Vagina (tissue), 2 donors: ENCODE measurements around the gene SMURF1. TPM values are rescaled to one million over a fixed set of nuclear protein-coding genes. Genes with fewer than 3 reads are reported as not detected.

ENCODE experiments used
- DNase-seq, 2 donors: peaks; one replicate each; pipeline ENCODE4 v3.0.0-alpha.2; 2017; ENCODE audit errors: extremely low spot score in 2 of 2
- H3K27ac ChIP-seq: fragments of 200-600 bp; sonication (generic); one replicate; pipeline ENCODE4 v1.5.1; 2019
- H3K27me3 ChIP-seq: fragments of 200-600 bp; sonication (generic); one replicate; pipeline ENCODE4 v1.5.1; 2019
- H3K36me3 ChIP-seq, 2 donors: fragments of 200-600 bp; sonication (generic); one replicate each; pipeline ENCODE4 v1.5.1; 2017 to 2019
- H3K4me1 ChIP-seq: fragments of 200-600 bp; sonication (generic); one replicate; pipeline ENCODE4 v1.5.1; 2019
- H3K4me3 ChIP-seq, 2 donors: fragments of 200-600 bp; sonication (generic); 1 replicate in 1 of 2; 2 replicates in 1 of 2; pipeline ENCODE4 v1.5.1; 2016 to 2019
- H3K9me3 ChIP-seq: fragments of 200-600 bp; sonication (generic); one replicate; pipeline ENCODE4 v1.5.1; 2019
- POLR2A ChIP-seq, 2 donors: fragments of 450-650 bp; IDR thresholded peaks; one replicate each; pipeline ENCODE4 v1.6.1; 2017; ENCODE audit warnings: antibody characterized with exemption in 2 of 2, mild to moderate bottlenecking in 2 of 2, moderate library complexity in 2 of 2
- POLR2AphosphoS5 ChIP-seq, 2 donors: sonication (generic); formaldehyde crosslinking; IDR thresholded peaks; one replicate each; pipeline ENCODE4 v1.9.0; 2017; ENCODE audit warnings: antibody characterized with exemption in 2 of 2, mild to moderate bottlenecking in 2 of 2, low read depth in 1 of 2; ENCODE audit not compliant: insufficient read depth in 1 of 2
- intact Hi-C: fragments of 100-400 bp; cut with DNase I; formaldehyde crosslinking; loops from one replicate; pipeline ENCODE4 v1.15.1; 2023
- total RNA-seq: library from RNA; depleted of rRNA; stranded (reverse); fragments of >200 nt; gene quantifications from one replicate; pipeline ENCODE4 v1.2.3, GENCODE V29; 2016
- TF ChIP-seq, protein P1 (sequence below), 3 experiments: fragments of 450-650 bp in 2 of 3; fragments of 200-600 bp in 1 of 3; sonication (generic) in 1 of 3; IDR thresholded peaks; one replicate each; pipeline ENCODE4 v1.5.1; 2017 to 2019; ENCODE audit warnings: antibody characterized with exemption in 3 of 3, mild to moderate bottlenecking in 2 of 3, moderate library complexity in 2 of 3

The SMURF1 gene
- total RNA-seq, 1 donor from 2014 or later = 30.0 TPM

DNA sequence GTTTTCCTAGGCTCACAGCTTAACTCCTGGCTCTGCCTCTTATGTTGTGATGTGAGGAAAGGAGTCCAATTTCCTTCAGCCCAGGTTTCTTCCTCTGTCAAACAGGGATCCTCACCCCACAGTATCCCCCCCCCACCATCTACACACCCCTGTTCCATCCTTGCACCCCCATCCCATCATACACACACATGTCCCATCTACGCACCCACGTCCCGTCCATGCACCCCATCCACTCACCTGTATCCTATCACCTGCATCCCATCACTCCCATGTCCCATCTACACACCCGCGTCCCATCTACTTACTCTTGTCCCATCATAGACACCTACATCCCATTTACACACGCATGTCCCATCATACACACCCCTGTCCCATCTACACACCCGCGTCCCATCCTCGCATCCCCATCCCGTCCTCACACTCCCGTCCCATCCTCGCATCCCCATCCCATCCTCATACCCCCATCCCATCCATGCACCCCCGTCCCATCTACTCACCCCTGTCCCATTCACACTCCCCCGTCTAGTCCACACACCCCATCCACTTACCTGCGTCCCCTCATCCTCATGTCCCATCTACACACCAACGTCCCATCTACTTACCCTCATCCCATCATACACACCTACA, 148.3 kb downstream of the SMURF1 start:
- no peaks in the 10 kb centered on the region for H3K4me1 ChIP-seq
- intact Hi-C loops = no loop called here
- H3K27ac ChIP-seq = no peak overlapping the region
- DNase-seq = no peak
- no peaks in the 10 kb centered on the region for H3K27me3 ChIP-seq
- H3K36me3 ChIP-seq = peaks cover 0 to 83% of the 10 kb centered on the region in 2 donors
- H3K4me3 ChIP-seq = no peak overlapping the region
- no peaks in the 10 kb centered on the region for H3K9me3 ChIP-seq
- TF ChIP-seq, protein P1, sequence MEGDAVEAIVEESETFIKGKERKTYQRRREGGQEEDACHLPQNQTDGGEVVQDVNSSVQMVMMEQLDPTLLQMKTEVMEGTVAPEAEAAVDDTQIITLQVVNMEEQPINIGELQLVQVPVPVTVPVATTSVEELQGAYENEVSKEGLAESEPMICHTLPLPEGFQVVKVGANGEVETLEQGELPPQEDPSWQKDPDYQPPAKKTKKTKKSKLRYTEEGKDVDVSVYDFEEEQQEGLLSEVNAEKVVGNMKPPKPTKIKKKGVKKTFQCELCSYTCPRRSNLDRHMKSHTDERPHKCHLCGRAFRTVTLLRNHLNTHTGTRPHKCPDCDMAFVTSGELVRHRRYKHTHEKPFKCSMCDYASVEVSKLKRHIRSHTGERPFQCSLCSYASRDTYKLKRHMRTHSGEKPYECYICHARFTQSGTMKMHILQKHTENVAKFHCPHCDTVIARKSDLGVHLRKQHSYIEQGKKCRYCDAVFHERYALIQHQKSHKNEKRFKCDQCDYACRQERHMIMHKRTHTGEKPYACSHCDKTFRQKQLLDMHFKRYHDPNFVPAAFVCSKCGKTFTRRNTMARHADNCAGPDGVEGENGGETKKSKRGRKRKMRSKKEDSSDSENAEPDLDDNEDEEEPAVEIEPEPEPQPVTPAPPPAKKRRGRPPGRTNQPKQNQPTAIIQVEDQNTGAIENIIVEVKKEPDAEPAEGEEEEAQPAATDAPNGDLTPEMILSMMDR (IDR thresholded peaks at IDR 0.05) = no peak
- TF ChIP-seq POLR2AphosphoS5 (IDR thresholded peaks at IDR 0.05; ENCODE audit: insufficient read depth in 1 of 2, low read depth in 1 of 2) = no peak
- no peak for TF ChIP-seq POLR2A (IDR thresholded peaks at IDR 0.05)

GRCh38 chr7:98995111-98995510, 148.8 kb downstream of the SMURF1 start:
- no peak overlapping the region for H3K27ac ChIP-seq
- H3K36me3 ChIP-seq = peaks cover 0 to 82% of the 10 kb centered on the region in 2 donors
- TF ChIP-seq POLR2AphosphoS5 (IDR thresholded peaks at IDR 0.05; ENCODE audit: insufficient read depth in 1 of 2, low read depth in 1 of 2) (no peak), POLR2A (IDR thresholded peaks at IDR 0.05) (no peak)
- TF ChIP-seq, protein P1 (IDR thresholded peaks at IDR 0.05) = no peak
- H3K4me1 ChIP-seq = no peaks in the 10 kb centered on the region
- DNase-seq = no peak
- H3K27me3 ChIP-seq = no peaks in the 10 kb centered on the region
- intact Hi-C loops = no loop called here
- no peaks in the 10 kb centered on the region for H3K9me3 ChIP-seq
- H3K4me3 ChIP-seq = no peak overlapping the region

DNA sequence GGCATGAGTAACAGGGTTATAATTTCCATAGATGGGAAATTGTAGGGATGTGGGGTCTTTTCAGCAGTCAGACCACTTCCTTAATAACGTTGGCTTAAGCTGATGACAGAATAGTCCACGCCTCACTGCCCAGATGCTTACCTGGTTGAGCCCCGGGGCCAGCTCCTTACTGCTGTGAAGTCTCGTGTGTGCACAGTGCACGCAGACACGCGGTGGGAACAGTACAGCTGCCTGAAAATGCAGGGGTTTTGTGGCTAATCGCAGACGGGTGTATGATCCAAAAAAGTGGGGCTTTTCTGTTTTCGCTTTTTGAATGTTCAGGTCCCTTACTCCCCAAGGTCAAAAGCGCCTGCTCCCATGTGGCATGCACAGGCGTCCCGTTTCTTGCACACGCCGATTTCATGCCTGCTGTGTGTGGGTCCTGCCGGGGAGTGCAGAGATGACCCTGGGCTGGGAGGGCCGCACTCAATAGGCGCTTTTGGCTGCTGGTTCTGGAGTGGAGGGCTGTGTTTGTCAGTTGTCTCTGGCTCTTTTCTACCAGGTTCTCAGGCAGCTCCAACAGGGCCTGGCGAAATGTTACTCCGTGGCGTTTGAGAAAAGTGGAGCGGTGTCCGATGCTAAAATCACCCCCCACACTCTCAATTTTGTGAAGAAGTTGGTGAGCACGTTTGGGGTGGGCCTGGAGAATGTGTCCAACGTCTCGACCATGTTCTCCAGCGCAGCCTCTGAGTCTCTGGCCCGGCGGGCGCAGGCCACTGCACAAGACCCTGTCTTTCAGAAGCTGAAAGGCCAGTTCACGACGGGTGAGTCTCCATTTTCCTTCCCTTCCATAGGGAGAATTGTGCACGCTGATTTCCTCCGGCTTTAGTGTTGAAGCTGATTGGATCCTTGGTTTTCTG, 149.6 kb downstream of the SMURF1 start:
- DNase-seq = no peak

GRCh38 chr7:98993024-98993897, 150.6 kb downstream of the SMURF1 start:
- Histone ChIP-seq H3K27me3 (no peaks in the 10 kb centered on the region), H3K4me3 (no peak overlapping the region), H3K4me1 (no peaks in the 10 kb centered on the region), H3K9me3 (no peaks in the 10 kb centered on the region), H3K27ac (no peak overlapping the region), H3K36me3 (peaks cover 0 to 84% of the 10 kb centered on the region in 2 donors)
- intact Hi-C loops = no loop called here
- TF ChIP-seq POLR2A (IDR thresholded peaks at IDR 0.05) = no peak
- TF ChIP-seq, protein P1 (IDR thresholded peaks at IDR 0.05) = no peak
- no peak for TF ChIP-seq POLR2AphosphoS5 (IDR thresholded peaks at IDR 0.05; ENCODE audit: insufficient read depth in 1 of 2, low read depth in 1 of 2)
- no peak for DNase-seq

More for the DNA sequence above, 149.6 kb downstream of the SMURF1 start:
- Histone ChIP-seq H3K27me3 (no peaks in the 10 kb centered on the region), H3K4me1 (no peaks in the 10 kb centered on the region), H3K27ac (no peak overlapping the region), H3K9me3 (no peaks in the 10 kb centered on the region), H3K4me3 (no peak overlapping the region), H3K36me3 (peaks cover 0 to 81% of the 10 kb centered on the region in 2 donors)
- TF ChIP-seq, protein P1 (IDR thresholded peaks at IDR 0.05) = no peak
- TF ChIP-seq POLR2A (IDR thresholded peaks at IDR 0.05) = no peak
- no peak for TF ChIP-seq POLR2AphosphoS5 (IDR thresholded peaks at IDR 0.05; ENCODE audit: insufficient read depth in 1 of 2, low read depth in 1 of 2)
- intact Hi-C loops = no loop called here
